Measurements from ENCODE around the gene ARID3A. TPM values are rescaled to one million over a fixed set of nuclear protein-coding genes. Genes with fewer than 3 reads are reported as not detected.

ARID3A gene
- polyA plus RNA-seq, 2 donors = 1.3 to 5.2 TPM

- H3K4me1 ChIP-seq (ENCODE audit: control insufficient read depth in 2 of 2, insufficient read depth in 2 of 2, low read length in 1 of 2) = no peaks in the 10 kb centered on the region
- no peaks in the 10 kb centered on the region for H3K27me3 ChIP-seq (ENCODE audit: control insufficient read depth in 1 of 2, insufficient read depth in 2 of 2, low read length in 2 of 2)
- H3K4me3 ChIP-seq (ENCODE audit: low read depth in 1 of 2, low read length in 2 of 2) = no peak overlapping the region
- H3K27ac ChIP-seq (ENCODE audit: low read depth in 2 of 2, low read length in 1 of 2) = no peak overlapping the region
- H3K9me3 ChIP-seq (ENCODE audit: control insufficient read depth in 2 of 2, insufficient read depth in 1 of 2, low read depth in 1 of 2, low read length in 1 of 2) = no peaks in the 10 kb centered on the region
- peaks cover 0 to 9% of the 10 kb centered on the region in 2 donors for H3K36me3 ChIP-seq (ENCODE audit: control insufficient read depth in 2 of 2, insufficient read depth in 2 of 2, low read length in 1 of 2)
- WGBS, 2 donors = 79 to 81% methylated on average over 36 of the region's 36 CpGs
Observed at GRCh38 chr19:958967-959855, 33.4 kb downstream of the ARID3A start.

DNA sequence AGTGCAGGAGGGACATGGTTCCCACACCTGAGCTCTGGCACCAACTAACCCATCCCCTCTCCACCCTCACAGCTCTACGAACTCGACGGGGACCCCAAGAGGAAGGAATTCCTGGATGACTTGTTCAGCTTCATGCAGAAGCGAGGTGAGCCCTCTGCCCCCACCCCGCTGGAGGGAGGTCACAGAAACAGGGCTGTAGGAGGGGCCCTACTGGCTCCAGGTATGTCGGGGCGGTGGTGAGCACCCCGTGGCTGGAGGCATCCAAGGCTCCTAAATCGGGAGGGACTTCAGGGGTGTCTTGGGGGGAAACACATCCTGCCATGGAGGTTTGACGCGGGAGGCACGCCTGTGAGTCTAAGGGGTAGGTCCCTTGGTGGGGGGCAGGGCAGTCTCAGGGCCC lies 34.2 kb downstream of the ARID3A start:
- Histone ChIP-seq H3K9me3 (ENCODE audit: control insufficient read depth in 2 of 2, insufficient read depth in 1 of 2, low read depth in 1 of 2, low read length in 1 of 2) (no peaks in the 10 kb centered on the region), H3K27me3 (ENCODE audit: control insufficient read depth in 1 of 2, insufficient read depth in 2 of 2, low read length in 2 of 2) (no peaks in the 10 kb centered on the region), H3K4me1 (ENCODE audit: control insufficient read depth in 2 of 2, insufficient read depth in 2 of 2, low read length in 1 of 2) (no peaks in the 10 kb centered on the region), H3K27ac (ENCODE audit: low read depth in 2 of 2, low read length in 1 of 2) (no peak overlapping the region), H3K36me3 (ENCODE audit: control insufficient read depth in 2 of 2, insufficient read depth in 2 of 2, low read length in 1 of 2) (peaks cover 0 to 12% of the 10 kb centered on the region in 2 donors), H3K4me3 (ENCODE audit: low read depth in 1 of 2, low read length in 2 of 2) (no peak overlapping the region)
- WGBS, 2 donors = 68 to 69% methylated on average over 12 of the region's 12 CpGs

GRCh38 chr19:960601-960938 lies 34.7 kb downstream of the ARID3A start:
- H3K4me3 ChIP-seq (ENCODE audit: low read depth in 1 of 2, low read length in 2 of 2) = no peak overlapping the region
- 79 to 81% methylated on average over 8 of the region's 8 CpGs for WGBS, 2 donors
- H3K27ac ChIP-seq (ENCODE audit: low read depth in 2 of 2, low read length in 1 of 2) = no peak overlapping the region
- H3K4me1 ChIP-seq (ENCODE audit: control insufficient read depth in 2 of 2, insufficient read depth in 2 of 2, low read length in 1 of 2) = no peaks in the 10 kb centered on the region
- peaks cover 0 to 14% of the 10 kb centered on the region in 2 donors for H3K36me3 ChIP-seq (ENCODE audit: control insufficient read depth in 2 of 2, insufficient read depth in 2 of 2, low read length in 1 of 2)
- no peaks in the 10 kb centered on the region for H3K9me3 ChIP-seq (ENCODE audit: control insufficient read depth in 2 of 2, insufficient read depth in 1 of 2, low read depth in 1 of 2, low read length in 1 of 2)
- H3K27me3 ChIP-seq (ENCODE audit: control insufficient read depth in 1 of 2, insufficient read depth in 2 of 2, low read length in 2 of 2) = no peaks in the 10 kb centered on the region

- Histone ChIP-seq H3K4me1 (ENCODE audit: control insufficient read depth in 2 of 2, insufficient read depth in 2 of 2, low read length in 1 of 2) (no peaks in the 10 kb centered on the region), H3K9me3 (ENCODE audit: control insufficient read depth in 2 of 2, insufficient read depth in 1 of 2, low read depth in 1 of 2, low read length in 1 of 2) (peaks cover 0 to 4% of the 10 kb centered on the region in 2 donors), H3K4me3 (ENCODE audit: low read depth in 1 of 2, low read length in 2 of 2) (no peak overlapping the region), H3K27ac (ENCODE audit: low read depth in 2 of 2, low read length in 1 of 2) (no peak overlapping the region), H3K27me3 (ENCODE audit: control insufficient read depth in 1 of 2, insufficient read depth in 2 of 2, low read length in 2 of 2) (no peaks in the 10 kb centered on the region), H3K36me3 (ENCODE audit: control insufficient read depth in 2 of 2, insufficient read depth in 2 of 2, low read length in 1 of 2) (peaks cover 0 to 19% of the 10 kb centered on the region in 2 donors)
- WGBS, 2 donors = 67 to 68% methylated on average over 14 of the region's 14 CpGs
Observed at GRCh38 chr19:961866-962620, 36.2 kb downstream of the ARID3A start.

DNA sequence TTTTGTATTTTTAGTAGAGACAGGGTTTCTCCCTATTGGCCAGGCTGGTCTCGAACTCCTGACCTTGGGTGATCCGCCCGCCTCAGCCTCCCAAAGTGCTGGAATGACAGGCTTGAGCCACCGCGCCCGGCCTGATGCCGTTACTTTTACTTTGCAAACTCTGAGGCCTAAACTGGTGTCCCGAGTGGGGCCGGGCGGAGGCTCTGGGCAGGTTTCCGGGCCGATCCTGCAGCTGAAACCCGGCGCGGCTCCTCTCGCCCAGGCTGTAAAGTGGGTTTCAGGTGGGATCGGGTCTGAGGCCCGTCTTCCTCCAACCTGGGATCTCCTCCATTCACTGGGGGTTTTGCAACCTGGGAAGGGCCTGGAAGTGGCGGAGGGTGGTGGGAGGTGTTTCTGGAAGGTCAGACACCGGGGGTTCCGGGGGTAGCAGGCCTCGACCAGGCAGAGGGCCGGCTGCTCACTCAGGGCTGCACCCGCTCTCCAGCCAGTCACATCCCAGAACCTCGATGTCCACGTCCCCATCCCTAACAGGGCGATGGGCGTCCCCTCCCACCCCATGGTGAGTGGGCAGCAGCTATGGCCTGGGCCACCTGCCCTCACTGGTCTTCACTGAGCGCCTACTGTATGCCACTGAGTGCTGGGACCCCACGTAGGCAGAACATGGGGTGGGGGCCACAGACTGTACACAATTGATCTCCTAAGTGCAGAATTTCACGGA lies 37.0 kb downstream of the ARID3A start:
- no peaks in the 10 kb centered on the region for H3K4me1 ChIP-seq (ENCODE audit: control insufficient read depth in 2 of 2, insufficient read depth in 2 of 2, low read length in 1 of 2)
- no peaks in the 10 kb centered on the region for H3K27me3 ChIP-seq (ENCODE audit: control insufficient read depth in 1 of 2, insufficient read depth in 2 of 2, low read length in 2 of 2)
- H3K4me3 ChIP-seq (ENCODE audit: low read depth in 1 of 2, low read length in 2 of 2) = no peak overlapping the region
- H3K36me3 ChIP-seq (ENCODE audit: control insufficient read depth in 2 of 2, insufficient read depth in 2 of 2, low read length in 1 of 2) = peaks cover 0 to 21% of the 10 kb centered on the region in 2 donors
- H3K9me3 ChIP-seq (ENCODE audit: control insufficient read depth in 2 of 2, insufficient read depth in 1 of 2, low read depth in 1 of 2, low read length in 1 of 2) = peaks cover 0 to 4% of the 10 kb centered on the region in 2 donors
- no peak overlapping the region for H3K27ac ChIP-seq (ENCODE audit: low read depth in 2 of 2, low read length in 1 of 2)
- WGBS, 2 donors = 86 to 89% methylated on average over 29 to 31 of the region's 31 CpGs

GRCh38 chr19:963486-963951 lies 37.7 kb downstream of the ARID3A start:
- WGBS, 2 donors = 83 to 84% methylated on average over 10 to 11 of the region's 11 CpGs
- Histone ChIP-seq H3K4me1 (ENCODE audit: control insufficient read depth in 2 of 2, insufficient read depth in 2 of 2, low read length in 1 of 2) (no peaks in the 10 kb centered on the region), H3K36me3 (ENCODE audit: control insufficient read depth in 2 of 2, insufficient read depth in 2 of 2, low read length in 1 of 2) (peaks cover 0 to 24% of the 10 kb centered on the region in 2 donors), H3K27me3 (ENCODE audit: control insufficient read depth in 1 of 2, insufficient read depth in 2 of 2, low read length in 2 of 2) (no peaks in the 10 kb centered on the region), H3K9me3 (ENCODE audit: control insufficient read depth in 2 of 2, insufficient read depth in 1 of 2, low read depth in 1 of 2, low read length in 1 of 2) (peaks cover 0 to 4% of the 10 kb centered on the region in 2 donors), H3K4me3 (ENCODE audit: low read depth in 1 of 2, low read length in 2 of 2) (no peak overlapping the region), H3K27ac (ENCODE audit: low read depth in 2 of 2, low read length in 1 of 2) (no peak overlapping the region)

GRCh38 chr19:964116-964520 lies 38.3 kb downstream of the ARID3A start:
- Histone ChIP-seq H3K27ac (ENCODE audit: low read depth in 2 of 2, low read length in 1 of 2) (no peak overlapping the region), H3K9me3 (ENCODE audit: control insufficient read depth in 2 of 2, insufficient read depth in 1 of 2, low read depth in 1 of 2, low read length in 1 of 2) (peaks cover 0 to 4% of the 10 kb centered on the region in 2 donors), H3K27me3 (ENCODE audit: control insufficient read depth in 1 of 2, insufficient read depth in 2 of 2, low read length in 2 of 2) (no peaks in the 10 kb centered on the region), H3K36me3 (ENCODE audit: control insufficient read depth in 2 of 2, insufficient read depth in 2 of 2, low read length in 1 of 2) (peaks cover 0 to 25% of the 10 kb centered on the region in 2 donors), H3K4me3 (ENCODE audit: low read depth in 1 of 2, low read length in 2 of 2) (no peak overlapping the region), H3K4me1 (ENCODE audit: control insufficient read depth in 2 of 2, insufficient read depth in 2 of 2, low read length in 1 of 2) (no peaks in the 10 kb centered on the region)
- 96 to 98% methylated on average over 16 of the region's 16 CpGs for WGBS, 2 donors

GRCh38 chr19:964761-965694 lies 39.2 kb downstream of the ARID3A start:
- no peak overlapping the region for H3K4me3 ChIP-seq (ENCODE audit: low read depth in 1 of 2, low read length in 2 of 2)
- 97% methylated on average over 19 of the region's 19 CpGs for WGBS, 2 donors
- no peaks in the 10 kb centered on the region for H3K4me1 ChIP-seq (ENCODE audit: control insufficient read depth in 2 of 2, insufficient read depth in 2 of 2, low read length in 1 of 2)
- peaks cover 0 to 4% of the 10 kb centered on the region in 2 donors for H3K9me3 ChIP-seq (ENCODE audit: control insufficient read depth in 2 of 2, insufficient read depth in 1 of 2, low read depth in 1 of 2, low read length in 1 of 2)
- H3K27me3 ChIP-seq (ENCODE audit: control insufficient read depth in 1 of 2, insufficient read depth in 2 of 2, low read length in 2 of 2) = no peaks in the 10 kb centered on the region
- no peak overlapping the region for H3K27ac ChIP-seq (ENCODE audit: low read depth in 2 of 2, low read length in 1 of 2)
- peaks cover 0 to 21% of the 10 kb centered on the region in 2 donors for H3K36me3 ChIP-seq (ENCODE audit: control insufficient read depth in 2 of 2, insufficient read depth in 2 of 2, low read length in 1 of 2)

Data from esophagus (tissue), 2 donors.